ENCODE measurements around the gene TRIM62.

DNA sequence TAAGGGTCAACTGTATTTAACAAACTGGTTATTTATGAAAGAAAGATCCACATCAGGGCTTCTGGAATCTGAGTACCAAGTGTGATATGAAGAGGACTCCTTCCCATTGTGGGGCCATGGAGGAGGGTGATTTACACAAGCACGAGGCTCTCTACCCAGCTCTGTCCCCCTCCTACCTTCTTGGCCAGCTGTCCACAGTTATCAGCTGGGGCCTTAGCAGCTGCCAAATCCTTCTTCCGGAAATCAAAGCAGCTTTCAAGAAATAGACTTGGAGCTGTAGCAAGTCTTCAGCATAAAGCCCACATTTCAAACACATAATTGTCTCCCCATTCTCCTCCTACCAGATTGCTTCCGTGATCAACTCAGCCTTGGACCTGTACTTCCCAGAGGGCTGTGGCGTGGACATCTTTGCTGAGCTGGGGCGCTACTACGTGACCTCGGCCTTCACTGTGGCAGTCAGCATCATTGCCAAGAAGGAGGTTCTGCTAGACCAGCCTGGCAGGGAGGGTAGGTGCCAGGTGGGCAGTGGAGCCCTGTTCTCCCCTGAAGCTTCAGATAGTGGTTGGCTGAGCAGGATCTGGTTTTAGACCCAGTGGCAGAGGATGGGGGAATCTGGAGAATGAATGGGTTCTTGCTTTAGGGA, 85.4 kb downstream of the TRIM62 start:
- TF ChIP-seq, protein P1, sequence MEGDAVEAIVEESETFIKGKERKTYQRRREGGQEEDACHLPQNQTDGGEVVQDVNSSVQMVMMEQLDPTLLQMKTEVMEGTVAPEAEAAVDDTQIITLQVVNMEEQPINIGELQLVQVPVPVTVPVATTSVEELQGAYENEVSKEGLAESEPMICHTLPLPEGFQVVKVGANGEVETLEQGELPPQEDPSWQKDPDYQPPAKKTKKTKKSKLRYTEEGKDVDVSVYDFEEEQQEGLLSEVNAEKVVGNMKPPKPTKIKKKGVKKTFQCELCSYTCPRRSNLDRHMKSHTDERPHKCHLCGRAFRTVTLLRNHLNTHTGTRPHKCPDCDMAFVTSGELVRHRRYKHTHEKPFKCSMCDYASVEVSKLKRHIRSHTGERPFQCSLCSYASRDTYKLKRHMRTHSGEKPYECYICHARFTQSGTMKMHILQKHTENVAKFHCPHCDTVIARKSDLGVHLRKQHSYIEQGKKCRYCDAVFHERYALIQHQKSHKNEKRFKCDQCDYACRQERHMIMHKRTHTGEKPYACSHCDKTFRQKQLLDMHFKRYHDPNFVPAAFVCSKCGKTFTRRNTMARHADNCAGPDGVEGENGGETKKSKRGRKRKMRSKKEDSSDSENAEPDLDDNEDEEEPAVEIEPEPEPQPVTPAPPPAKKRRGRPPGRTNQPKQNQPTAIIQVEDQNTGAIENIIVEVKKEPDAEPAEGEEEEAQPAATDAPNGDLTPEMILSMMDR (optimal IDR thresholded peaks at IDR 0.05 in 1 of 3, IDR thresholded peaks at IDR 0.05 in 1 of 3, conservative IDR thresholded peaks at IDR 0.05 in 1 of 3; ENCODE audit: extremely low read depth in 1 of 3, insufficient read depth in 2 of 3, low read length in 3 of 3): no peak
- TF ChIP-seq EZH2 (IDR thresholded peaks at IDR 0.05; ENCODE audit: low read length): no peak
